Calu3 (cell line): Measurements from ENCODE around the gene MIEF1. TPM values are rescaled to one million over a fixed set of nuclear protein-coding genes. Genes with fewer than 3 reads are reported as not detected.
A peak's percentile ranks its signal among the peaks of the same experiment; 100 is the strongest.
"Not testable (repeated sequence)": the region's sequence is repeated elsewhere in the genome, so short reads cannot be mapped to it uniquely, and the experiment has no call there.

ENCODE experiments used
- BruUV-seq: library from RNA; stranded (reverse); fragments of 400-500 nt; replicated peaks from 2 replicates; lab custom pipeline; 2021; lab: Mats Ljungman, UMichigan
- CTCF ChIA-PET: fragments of 300-600 bp; sonication (Branson Sonifier 250); formaldehyde crosslinking; loops from one replicate; lab custom pipeline; 2022; ENCODE audit warnings: antibody characterized with exemption; lab: Charles Lee
- DNase-seq: peaks from one replicate; pipeline ENCODE4 v3.0.0; 2022
- H3K27ac Mint-ChIP-seq: one replicate; pipeline ENCODE4 v1.8.0; 2022; ENCODE audit warnings: mixed read lengths; ENCODE audit not compliant: unreplicated experiment
- H3K27me3 Mint-ChIP-seq: one replicate; pipeline ENCODE4 v1.8.0; 2022; ENCODE audit warnings: mixed read lengths; ENCODE audit not compliant: unreplicated experiment
- H3K36me3 Mint-ChIP-seq: one replicate; pipeline ENCODE4 v1.8.0; 2022; ENCODE audit warnings: mild to moderate bottlenecking, moderate library complexity, mixed read lengths; ENCODE audit not compliant: insufficient read depth, unreplicated experiment
- H3K4me1 Mint-ChIP-seq: one replicate; pipeline ENCODE4 v1.8.0; 2022; ENCODE audit warnings: mild to moderate bottlenecking, low read depth, mixed read lengths; ENCODE audit not compliant: unreplicated experiment
- H3K4me3 Mint-ChIP-seq: one replicate; pipeline ENCODE4 v1.8.0; 2022; ENCODE audit warnings: mild to moderate bottlenecking, low read depth, moderate library complexity, mixed read lengths; ENCODE audit not compliant: unreplicated experiment
- H3K9me3 Mint-ChIP-seq: one replicate; pipeline ENCODE4 v1.8.0; 2022; ENCODE audit warnings: low read depth, mixed read lengths; ENCODE audit not compliant: unreplicated experiment
- CTCF ChIP-seq: fragments of 200-600 bp; IDR thresholded peaks from one replicate; pipeline ENCODE4 v1.8.0; 2022; ENCODE audit warnings: antibody characterized with exemption; ENCODE audit not compliant: unreplicated experiment
- intact Hi-C: fragments of 100-400 bp; cut with micrococcal nuclease; formaldehyde crosslinking; loops from one replicate; pipeline ENCODE4 v1.10.0; 2022; ENCODE audit not compliant: unreplicated experiment
- total RNA-seq: library from RNA; stranded (reverse); gene quantifications from 2 replicates; pipeline ENCODE4 v1.2.3, GENCODE V29; 2022

The MIEF1 gene
- total RNA-seq, 1 experiment from 2014 or later = 39.2 TPM

DNA sequence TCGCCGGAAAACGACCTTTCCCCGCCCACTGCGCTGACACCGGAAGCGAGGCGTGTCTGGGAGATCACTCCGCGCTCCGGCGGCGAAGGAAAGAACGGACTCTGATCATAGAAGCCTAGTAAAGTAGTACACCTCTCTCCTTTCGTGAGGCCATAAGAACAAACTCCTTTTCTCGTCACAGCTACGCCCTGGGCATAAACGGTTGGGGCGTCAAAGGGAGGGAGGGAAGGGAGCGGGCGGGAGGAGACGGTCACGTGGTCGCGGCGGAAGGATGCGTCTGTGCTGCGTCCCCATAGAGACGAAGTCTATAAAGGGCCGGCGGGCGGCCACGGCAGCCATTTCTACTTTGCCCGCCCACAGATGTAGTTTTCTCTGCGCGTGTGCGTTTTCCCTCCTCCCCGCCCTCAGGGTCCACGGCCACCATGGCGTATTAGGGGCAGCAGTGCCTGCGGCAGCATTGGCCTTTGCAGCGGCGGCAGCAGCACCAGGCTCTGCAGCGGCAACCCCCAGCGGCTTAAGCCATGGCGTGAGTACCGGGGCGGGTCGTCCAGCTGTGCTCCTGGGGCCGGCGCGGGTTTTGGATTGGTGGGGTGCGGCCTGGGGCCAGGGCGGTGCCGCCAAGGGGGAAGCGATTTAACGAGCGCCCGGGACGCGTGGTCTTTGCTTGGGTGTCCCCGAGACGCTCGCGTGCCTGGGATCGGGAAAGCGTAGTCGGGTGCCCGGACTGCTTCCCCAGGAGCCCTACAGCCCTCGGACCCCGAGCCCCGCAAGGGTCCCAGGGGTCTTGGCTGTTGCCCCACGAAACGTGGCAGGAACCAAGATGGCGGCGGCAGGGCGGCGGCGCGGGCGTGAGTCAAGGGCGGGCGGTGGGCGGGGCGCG, 18.4 kb downstream of the MIEF1 start, which contains the start of gene ATF4:
TSS of gene ATF4 (plus strand) at position 337 of the 880 bp plus-strand sequence. CDS start 884 bp downstream, outside the sequence.
- H3K4me3 Mint-ChIP-seq = peak within 1 kb of the TSS; percentile 94
- no peaks in the 10 kb centered on the region for H3K9me3 Mint-ChIP-seq
- peak; percentile 89 for DNase-seq
- no peak for TF ChIP-seq CTCF
- peak within 1 kb of the TSS; percentile 98 for H3K27ac Mint-ChIP-seq
- BruUV-seq = no TSS peak
- H3K36me3 Mint-ChIP-seq = peaks cover 90% of the 10 kb centered on the region
- CTCF ChIA-PET = interaction anchor here (0.6 to 1.2 kb wide), 5 partner anchors 8 to 1403 kb away, joined by 3 to 13 read pairs (median 4); partner anchors contain the start of genes MIEF1 and TAB1
- no peaks in the 10 kb centered on the region for H3K27me3 Mint-ChIP-seq
- intact Hi-C loops = loop anchor here (10.0 kb wide), 1 partner anchor 206 kb away; the partner anchor contains the start of gene RPL3
- H3K4me1 Mint-ChIP-seq = peaks cover 19% of the 10 kb centered on the region

DNA sequence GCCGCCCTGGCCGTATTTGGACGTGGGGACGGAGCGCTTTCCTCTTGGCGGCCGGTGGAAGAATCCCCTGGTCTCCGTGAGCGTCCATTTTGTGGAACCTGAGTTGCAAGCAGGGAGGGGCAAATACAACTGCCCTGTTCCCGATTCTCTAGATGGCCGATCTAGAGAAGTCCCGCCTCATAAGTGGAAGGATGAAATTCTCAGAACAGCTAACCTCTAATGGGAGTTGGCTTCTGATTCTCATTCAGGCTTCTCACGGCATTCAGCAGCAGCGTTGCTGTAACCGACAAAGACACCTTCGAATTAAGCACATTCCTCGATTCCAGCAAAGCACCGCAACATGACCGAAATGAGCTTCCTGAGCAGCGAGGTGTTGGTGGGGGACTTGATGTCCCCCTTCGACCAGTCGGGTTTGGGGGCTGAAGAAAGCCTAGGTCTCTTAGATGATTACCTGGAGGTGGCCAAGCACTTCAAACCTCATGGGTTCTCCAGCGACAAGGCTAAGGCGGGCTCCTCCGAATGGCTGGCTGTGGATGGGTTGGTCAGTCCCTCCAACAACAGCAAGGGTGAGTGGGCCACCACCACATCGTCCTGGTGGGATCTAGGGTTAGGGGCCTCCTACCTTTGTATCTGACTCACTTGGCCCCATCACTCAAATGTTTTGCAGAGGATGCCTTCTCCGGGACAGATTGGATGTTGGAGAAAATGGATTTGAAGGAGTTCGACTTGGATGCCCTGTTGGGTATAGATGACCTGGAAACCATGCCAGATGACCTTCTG, 19.2 kb downstream of the MIEF1 start:
- BruUV-seq = TSS peak; percentile 78
- peaks cover 24% of the 10 kb centered on the region for H3K4me1 Mint-ChIP-seq
- H3K27me3 Mint-ChIP-seq, H3K9me3 Mint-ChIP-seq, DNase-seq, CTCF ChIA-PET: not testable (repeated sequence)
- H3K27ac Mint-ChIP-seq = peak overlapping the region; percentile 98
- intact Hi-C loops = loop anchor here (10.0 kb wide), 1 partner anchor 206 kb away; the partner anchor contains the start of gene RPL3
- H3K4me3 Mint-ChIP-seq = peak overlapping the region; percentile 94
- H3K36me3 Mint-ChIP-seq = peaks cover 90% of the 10 kb centered on the region

DNA sequence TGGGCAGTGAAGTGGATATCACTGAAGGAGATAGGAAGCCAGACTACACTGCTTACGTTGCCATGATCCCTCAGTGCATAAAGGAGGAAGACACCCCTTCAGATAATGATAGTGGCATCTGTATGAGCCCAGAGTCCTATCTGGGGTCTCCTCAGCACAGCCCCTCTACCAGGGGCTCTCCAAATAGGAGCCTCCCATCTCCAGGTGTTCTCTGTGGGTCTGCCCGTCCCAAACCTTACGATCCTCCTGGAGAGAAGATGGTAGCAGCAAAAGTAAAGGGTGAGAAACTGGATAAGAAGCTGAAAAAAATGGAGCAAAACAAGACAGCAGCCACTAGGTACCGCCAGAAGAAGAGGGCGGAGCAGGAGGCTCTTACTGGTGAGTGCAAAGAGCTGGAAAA, 20.0 kb downstream of the MIEF1 start:
- intact Hi-C loops = loop anchor here (10.0 kb wide), 1 partner anchor 207 kb away; the partner anchor contains the start of gene RPL3
- BruUV-seq = not testable (repeated sequence)

GRCh38 chr22:39522567-39523300, 20.6 kb downstream of the MIEF1 start:
- Mint-ChIP-seq H3K9me3 (no peaks in the 10 kb centered on the region), H3K4me1 (peaks cover 32% of the 10 kb centered on the region), H3K27ac (peak overlapping the region; percentile 98), H3K27me3 (no peaks in the 10 kb centered on the region), H3K36me3 (peaks cover 91% of the 10 kb centered on the region), H3K4me3 (peak overlapping the region; percentile 94)
- no peak for TF ChIP-seq CTCF
- intact Hi-C loops = loop anchor here (10.0 kb wide), 1 partner anchor 208 kb away; the partner anchor contains the start of gene RPL3
- no TSS peak for BruUV-seq
- CTCF ChIA-PET = interaction anchor here (1.2 kb wide), 1 partner anchor 21 kb away, joined by 3 read pairs; the partner anchor contains the start of gene MIEF1
- peak; percentile 25 for DNase-seq

More for the DNA sequence above, 20.0 kb downstream of the MIEF1 start:
- Mint-ChIP-seq H3K4me3 (peak overlapping the region; percentile 94), H3K27ac (peak overlapping the region; percentile 98), H3K36me3 (peaks cover 91% of the 10 kb centered on the region), H3K4me1 (peaks cover 26% of the 10 kb centered on the region)
- not testable (repeated sequence) for DNase-seq, H3K27me3 Mint-ChIP-seq, H3K9me3 Mint-ChIP-seq
- CTCF ChIA-PET = interaction anchor here (1.2 kb wide), 1 partner anchor 20 kb away, joined by 3 read pairs; the partner anchor contains the start of gene MIEF1
